HG02938 (cell line): Measurements from ENCODE around the gene GUCY1B1.

Source experiments
- ATAC-seq: cut with Tn5 transposase; IDR thresholded peaks from one replicate; pipeline ENCODE4 v1.9.1; 2021; ENCODE audit warnings: mild to moderate bottlenecking, moderate library complexity; ENCODE audit not compliant: unreplicated experiment

GUCY1B1 gene

DNA sequence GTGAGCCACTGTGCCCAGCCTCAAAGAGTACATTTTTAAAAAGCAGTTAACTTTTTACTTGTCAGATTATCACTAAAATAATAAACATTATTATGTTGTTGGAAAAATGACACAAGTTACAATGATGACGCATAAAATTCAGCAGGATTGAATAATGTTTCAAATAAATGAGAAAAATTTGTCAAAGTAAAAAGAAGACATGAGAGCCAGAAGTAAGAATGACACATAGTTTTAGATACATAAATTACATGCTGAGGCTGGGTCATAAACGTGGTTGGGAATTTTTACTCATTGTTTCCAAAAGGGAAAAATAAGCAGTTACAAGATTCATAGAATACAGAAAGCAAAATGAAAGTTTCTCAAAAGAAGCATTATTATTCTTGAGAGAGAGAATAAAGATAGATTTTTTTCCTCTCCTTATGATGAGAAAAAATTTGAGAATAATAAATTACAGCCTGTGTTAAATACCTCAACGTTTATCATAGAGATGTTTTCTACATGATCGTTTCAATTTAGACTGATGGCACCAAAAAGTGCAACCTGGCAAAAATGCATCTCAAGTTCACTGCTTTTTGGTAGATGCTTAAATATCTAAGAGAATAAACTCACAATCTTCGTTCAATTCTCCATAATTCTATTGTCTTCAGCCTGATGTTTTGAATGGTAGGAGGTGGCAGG is 40.4 kb downstream of the GUCY1B1 start:
- ATAC-seq = no peak

DNA sequence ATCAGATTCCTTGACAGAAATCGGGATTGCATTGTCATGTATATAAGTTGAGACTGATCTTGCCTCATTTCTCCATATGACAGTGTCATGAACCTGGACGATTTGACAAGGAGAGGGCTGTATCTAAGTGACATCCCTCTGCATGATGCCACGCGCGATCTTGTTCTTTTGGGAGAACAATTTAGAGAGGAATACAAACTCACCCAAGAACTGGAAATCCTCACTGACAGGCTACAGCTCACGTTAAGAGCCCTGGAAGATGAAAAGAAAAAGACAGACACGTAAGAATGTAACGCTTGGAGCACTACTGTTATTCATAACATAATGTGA is 40.9 kb downstream of the GUCY1B1 start:
- ATAC-seq = no peak

DNA sequence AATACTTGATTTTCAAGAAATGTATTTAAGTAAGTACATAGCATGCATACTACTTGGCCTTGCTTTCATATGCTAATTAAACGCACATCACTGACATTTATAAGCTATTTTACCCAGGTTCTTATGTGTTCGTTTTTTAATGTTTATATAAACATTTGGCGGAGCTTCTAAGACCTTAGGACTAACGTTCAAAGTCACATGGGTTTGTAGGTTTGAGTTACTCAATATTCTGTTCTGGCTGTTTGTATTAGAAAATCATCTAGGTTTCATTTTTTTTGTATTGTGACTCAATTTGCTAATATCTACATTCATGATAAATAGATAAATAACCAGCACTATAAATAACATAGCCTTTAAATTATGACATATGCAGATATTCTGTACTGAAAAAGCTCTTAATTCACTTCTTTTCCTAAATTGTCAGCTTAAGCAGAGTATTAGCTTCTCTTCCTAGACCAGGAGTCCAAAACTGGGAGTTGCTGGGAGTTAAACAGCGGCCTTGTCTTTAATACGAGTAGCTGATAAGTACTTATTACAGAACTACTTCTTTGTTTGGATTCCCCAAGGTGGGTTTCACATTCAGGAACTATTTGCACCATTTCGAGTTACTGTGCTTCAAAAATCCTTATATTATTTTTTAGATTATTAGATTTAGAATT is 42.0 kb downstream of the GUCY1B1 start:
- ATAC-seq = no peak

DNA sequence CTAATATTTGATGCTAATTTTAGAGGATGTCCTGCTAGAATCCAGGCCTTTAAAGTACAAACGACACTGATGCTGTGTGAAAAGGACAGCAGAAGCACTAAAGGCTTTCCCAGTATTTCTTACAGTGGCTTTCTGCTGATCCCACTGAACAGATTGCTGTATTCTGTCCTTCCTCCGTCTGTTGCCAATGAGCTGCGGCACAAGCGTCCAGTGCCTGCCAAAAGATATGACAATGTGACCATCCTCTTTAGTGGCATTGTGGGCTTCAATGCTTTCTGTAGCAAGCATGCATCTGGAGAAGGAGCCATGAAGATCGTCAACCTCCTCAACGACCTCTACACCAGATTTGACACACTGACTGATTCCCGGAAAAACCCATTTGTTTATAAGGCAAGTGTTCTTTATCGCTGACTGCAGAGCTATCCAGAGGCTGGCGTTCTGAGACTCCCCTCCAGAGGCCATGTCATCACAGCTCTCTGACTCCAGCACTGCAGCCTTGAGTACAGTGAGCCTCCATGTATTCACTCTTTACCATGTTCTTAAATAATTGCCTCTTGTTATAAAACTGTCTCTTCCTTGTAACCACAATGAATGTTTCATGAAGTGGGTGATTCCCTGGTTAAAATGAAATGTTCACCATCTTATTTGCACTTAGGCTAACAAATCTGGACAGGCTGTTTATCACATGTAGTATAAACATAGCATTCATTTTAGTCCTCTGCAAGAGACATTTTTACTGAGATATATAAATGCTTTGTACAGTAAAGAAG is 43.6 kb downstream of the GUCY1B1 start:
- ATAC-seq = no peak

GRCh38 chr4:155805016-155805415 is 46.2 kb downstream of the GUCY1B1 start:
- ATAC-seq = no peak

GRCh38 chr4:155807021-155807420 is 48.2 kb downstream of the GUCY1B1 start:
- no peak for ATAC-seq

- ATAC-seq = peak; percentile 99
These were observed 51.0 kb downstream of the GUCY1B1 start for GRCh38 chr4:155809835-155810234.

GRCh38 chr4:155811083-155811482 is 52.3 kb downstream of the GUCY1B1 start:
- no peak for ATAC-seq

GRCh38 chr4:155818639-155819038 is 59.8 kb downstream of the GUCY1B1 start:
- ATAC-seq = no peak

DNA sequence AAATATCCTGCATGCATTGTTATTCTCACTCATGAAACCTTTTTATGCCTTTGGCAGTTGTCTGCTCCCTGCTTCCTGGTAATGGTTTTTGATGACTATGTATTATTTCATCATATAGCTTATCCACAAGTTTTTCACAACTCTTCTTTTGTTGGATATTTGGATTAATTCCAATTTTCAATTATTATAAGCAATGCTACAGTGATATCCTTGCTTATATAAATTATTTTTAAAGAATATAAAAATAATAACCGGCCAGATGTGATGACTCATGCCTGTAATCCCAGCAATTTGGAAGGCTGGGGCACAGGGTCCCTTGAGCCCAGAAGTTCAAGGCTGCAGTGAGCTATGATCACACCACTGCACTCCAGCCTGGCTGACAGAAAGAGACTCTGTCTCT is 60.2 kb downstream of the GUCY1B1 start:
- no peak for ATAC-seq

- no peak for ATAC-seq
These were observed 62.2 kb downstream of the GUCY1B1 start for GRCh38 chr4:155820887-155821518.

DNA sequence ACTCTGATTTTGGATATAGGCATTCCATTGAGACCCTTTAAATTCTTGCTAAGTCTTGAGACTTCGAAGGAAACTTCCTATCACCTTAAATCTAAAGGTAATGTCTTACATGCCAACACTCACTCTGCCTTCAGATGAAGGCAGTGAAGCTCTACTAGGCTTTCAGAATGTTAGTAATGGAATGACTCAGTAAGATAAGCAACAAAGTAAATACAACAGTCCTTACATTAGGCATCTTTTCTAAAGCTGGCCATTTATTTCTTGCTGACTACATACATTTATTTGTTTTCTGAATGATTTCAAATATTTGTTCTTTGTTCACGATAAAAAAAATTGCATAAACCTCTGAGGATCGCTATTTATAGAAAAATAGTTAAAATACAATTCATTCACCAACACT is 63.8 kb downstream of the GUCY1B1 start:
- peak; percentile 53 for ATAC-seq

DNA sequence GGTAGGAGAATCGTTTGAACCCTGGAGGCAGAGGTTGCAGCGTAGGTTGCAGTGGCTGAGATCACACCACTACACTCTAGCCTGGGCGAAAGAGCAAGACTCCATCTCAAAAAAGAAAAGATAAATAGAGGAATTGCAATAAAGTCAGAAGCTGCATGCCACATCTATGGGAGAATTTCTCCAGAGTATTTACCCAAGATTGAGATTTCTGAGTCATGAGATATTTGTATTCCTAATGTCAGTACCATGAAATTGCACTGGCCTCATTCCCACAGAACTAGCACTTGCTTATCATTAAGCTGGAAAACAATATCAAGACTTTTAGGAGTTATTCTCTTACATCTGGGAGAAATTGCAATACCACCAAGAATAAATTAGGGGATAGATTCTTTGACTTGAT is 69.8 kb downstream of the GUCY1B1 start:
- no peak for ATAC-seq

- ATAC-seq = no peak
These were observed 73.8 kb downstream of the GUCY1B1 start for GRCh38 chr4:155832664-155833063.

GRCh38 chr4:155837203-155837796 is 78.5 kb downstream of the GUCY1B1 start:
- peak; percentile 66 for ATAC-seq

DNA sequence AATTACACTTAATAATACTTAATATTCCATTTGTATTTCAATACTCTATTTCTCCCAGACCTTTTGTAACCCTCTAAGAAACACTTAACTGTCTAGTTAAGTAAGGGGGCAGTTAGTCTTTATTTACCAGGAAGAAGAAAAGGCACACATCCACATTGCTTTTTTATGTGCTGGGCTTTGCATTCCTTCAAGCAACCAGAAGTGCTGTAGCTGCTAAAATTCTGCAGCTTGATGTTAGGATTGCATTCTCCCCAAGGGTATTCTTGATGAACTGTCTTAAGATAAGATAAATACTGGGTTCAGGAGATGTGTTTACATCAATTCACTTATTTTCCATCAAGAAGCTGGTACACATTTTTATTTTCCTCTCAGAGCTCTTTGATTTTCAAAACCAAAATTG is 83.3 kb downstream of the GUCY1B1 start:
- ATAC-seq = no peak

GRCh38 chr4:155846929-155847328 is 88.1 kb downstream of the GUCY1B1 start:
- ATAC-seq = no peak

- no peak for ATAC-seq
These were observed 90.2 kb downstream of the GUCY1B1 start for GRCh38 chr4:155849042-155849441.

GRCh38 chr4:155853189-155853588 is 94.4 kb downstream of the GUCY1B1 start:
- ATAC-seq = no peak

- peak; percentile 55 for ATAC-seq
These were observed 95.9 kb downstream of the GUCY1B1 start for GRCh38 chr4:155854582-155855226.

- ATAC-seq = no peak
These were observed 97.1 kb downstream of the GUCY1B1 start for GRCh38 chr4:155855897-155856296.
